ENCODE data around the gene MORC2.

MORC2 gene

GRCh38 chr22:30875481-30876215, 92.9 kb downstream of the MORC2 start:
- in situ Hi-C loops (cut with MboI; ENCODE audit: low sequenced_read_pairs): no loop called here

Data from hTERT RPE-1 (cell line).